GM12801 (cell line): ENCODE measurements around the gene DCST2.

Source experiments
- TF ChIP-seq, protein P1 (sequence below): IDR thresholded peaks from one replicate; pipeline ENCODE4 v1.5.1; 2011; ENCODE audit warnings: control low read depth; ENCODE audit not compliant: insufficient read length; ENCODE audit errors: extremely low read depth

Gene DCST2

DNA sequence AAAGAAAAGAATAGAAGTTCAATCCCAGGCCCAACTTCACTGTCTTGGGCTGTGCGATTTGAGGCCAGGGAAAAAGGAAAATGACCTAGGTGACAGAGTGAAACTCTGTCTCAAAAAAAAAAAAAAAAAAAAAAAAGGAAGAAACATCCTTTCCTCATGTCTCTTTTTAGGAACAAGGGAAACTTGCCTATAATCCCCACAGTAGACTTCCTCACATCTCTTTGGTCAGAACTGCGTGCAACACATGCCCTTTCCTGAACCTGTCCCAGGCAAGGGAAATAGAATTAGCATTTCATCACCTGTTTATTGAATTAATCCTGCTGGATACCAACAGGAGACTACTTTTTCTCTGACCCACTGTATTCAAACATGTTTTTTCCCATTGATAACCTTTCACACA is 2.4 kb upstream of the DCST2 start:
- TF ChIP-seq, protein P1, sequence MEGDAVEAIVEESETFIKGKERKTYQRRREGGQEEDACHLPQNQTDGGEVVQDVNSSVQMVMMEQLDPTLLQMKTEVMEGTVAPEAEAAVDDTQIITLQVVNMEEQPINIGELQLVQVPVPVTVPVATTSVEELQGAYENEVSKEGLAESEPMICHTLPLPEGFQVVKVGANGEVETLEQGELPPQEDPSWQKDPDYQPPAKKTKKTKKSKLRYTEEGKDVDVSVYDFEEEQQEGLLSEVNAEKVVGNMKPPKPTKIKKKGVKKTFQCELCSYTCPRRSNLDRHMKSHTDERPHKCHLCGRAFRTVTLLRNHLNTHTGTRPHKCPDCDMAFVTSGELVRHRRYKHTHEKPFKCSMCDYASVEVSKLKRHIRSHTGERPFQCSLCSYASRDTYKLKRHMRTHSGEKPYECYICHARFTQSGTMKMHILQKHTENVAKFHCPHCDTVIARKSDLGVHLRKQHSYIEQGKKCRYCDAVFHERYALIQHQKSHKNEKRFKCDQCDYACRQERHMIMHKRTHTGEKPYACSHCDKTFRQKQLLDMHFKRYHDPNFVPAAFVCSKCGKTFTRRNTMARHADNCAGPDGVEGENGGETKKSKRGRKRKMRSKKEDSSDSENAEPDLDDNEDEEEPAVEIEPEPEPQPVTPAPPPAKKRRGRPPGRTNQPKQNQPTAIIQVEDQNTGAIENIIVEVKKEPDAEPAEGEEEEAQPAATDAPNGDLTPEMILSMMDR, result no peak

DNA sequence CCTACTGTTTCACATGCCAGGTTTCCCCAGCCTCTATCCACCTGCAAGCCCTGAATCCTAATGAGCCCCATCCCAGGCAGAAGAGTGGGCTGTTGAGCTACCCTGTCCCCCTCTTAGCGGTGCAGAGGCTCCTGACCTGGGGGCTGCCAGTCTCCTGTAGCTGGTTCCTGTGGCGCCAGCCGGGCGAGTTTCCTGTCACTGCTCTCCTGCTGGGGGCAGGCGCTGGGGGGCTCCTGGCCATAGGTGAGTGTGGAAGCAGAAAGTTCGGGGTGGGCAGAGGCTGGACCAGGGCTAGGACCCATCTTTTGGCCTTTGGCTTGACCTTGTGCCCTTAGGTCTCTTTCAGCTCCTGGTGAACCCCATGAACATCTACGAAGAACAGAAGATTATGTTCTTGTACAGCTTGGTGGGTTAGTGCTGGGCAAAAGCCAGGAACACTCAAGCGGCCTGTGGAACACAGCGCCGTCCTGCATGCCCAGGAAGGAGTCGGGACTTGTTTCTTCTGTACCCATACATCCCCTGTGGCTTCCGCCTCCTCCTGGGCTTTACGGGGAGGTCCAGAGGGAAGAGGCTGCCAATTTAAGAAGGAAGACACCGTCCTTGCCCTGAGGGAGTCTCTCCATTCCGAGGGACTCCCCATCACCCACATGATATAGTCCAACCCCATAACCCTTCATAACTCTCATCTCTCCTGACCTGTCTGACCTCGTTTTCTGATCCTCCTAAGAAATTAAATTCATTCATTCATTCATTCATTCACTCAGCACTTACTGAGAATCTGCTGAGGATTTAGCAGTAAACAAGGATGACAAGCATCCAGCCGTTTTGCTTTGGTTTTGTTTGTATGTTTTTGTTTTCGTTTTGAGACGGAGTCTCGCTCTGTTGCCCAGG is 982 bp upstream of the DCST2 start:
- TF ChIP-seq, protein P1, result no peak

DNA sequence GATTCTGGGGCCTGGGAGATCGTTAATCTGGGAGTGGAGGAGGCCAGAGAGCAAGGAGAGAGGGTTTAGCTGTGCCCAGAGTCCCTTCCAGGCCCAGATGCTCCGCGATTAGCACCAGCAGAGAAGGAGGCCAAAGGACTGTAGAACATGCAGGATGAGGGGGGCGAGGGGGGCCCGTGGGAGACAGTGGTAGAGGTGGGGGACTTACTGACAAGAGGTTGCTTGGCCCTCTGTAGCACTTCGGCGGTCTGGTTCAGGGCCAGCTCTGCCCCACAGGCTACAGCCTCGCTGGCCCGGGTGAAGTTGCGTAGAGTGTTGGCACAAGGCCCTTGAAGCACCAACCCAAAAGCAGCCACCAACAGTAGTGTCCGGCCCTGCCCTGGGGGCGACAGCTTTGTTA is 695 bp downstream of the DCST2 start:
- TF ChIP-seq, protein P1, result no peak

DNA sequence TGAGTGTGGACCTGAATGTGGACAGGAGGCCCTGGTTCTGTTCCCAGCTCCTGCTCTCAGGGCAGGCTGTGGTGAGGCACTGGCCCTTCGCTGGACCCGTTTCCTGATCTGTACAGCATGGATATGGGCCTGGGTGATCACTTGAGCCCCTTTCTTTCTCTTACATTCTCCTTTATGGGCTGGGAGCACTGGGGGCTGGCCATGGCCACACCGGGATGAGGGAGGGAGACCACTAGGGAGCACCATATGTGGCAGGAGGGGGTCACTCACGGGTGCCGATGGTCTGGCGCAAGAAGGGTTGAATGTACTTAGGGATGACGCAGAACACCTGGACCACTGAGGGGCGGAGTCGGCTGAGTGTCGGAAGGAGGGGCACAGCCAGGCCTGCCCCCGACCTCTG is 2.7 kb downstream of the DCST2 start:
- TF ChIP-seq, protein P1, result no peak

DNA sequence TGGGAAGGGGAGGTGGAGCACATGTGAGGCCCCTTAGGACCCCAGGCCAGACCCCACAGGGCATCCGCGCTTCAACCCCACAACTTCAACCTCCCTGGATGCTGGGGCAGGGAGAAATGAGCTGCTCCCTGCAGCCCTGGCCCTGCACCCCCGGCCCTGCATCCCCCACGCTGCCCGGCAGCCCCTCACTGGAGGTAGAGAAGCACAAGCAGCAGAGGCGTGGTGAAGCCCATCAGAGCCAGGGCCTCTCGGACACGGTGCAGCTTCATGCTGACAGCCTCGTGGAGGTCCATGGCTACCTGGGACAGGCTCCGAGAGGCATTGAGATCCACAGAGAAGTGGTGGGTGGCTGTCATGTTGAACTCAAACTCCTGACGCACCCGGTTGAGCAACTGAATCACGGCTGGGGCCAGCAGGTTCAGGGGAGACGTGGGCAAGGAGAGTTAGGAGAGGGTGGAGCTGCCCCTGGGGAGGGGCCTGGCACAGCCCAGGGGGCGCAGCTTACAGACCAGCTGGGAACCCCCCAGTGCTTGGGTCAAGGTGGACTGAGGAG is 3.3 kb downstream of the DCST2 start:
- TF ChIP-seq, protein P1, result no peak

DNA sequence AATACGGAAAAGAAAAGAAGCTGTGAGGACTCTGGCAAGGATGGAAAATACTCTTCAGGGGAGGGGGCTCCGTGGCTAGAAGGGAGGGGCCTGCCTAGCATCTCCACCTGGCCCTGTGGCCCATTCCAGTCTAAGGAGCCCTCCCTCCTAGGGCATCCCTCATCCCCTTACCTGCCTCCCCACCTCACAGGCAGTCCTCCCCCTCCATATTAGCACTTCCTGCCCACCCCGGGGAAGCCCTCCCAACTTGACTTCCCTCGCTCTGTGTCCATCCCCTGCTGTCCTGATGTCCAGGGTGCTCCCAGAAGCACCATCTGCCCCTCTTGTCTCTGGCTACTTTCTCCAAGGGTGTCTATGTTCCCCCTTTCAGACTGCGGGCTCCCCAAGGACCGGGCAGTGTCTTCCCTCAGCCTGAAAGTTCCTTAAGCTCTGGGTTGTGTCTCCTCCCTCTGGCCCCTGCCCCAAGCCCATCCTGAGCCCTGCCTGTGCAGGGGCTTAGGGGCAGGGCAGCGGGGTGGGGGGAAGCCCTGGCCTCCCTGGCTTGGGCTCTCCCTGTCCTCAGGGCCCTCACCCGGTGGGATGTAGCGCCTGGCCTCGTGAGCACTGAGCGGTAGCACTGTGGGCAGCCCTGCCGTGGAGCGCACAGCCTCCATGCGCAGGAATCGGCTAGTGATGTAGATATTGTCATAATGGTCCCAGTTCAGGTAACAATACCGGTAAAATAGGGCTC is 3.9 kb downstream of the DCST2 start:
- TF ChIP-seq, protein P1, result no peak

DNA sequence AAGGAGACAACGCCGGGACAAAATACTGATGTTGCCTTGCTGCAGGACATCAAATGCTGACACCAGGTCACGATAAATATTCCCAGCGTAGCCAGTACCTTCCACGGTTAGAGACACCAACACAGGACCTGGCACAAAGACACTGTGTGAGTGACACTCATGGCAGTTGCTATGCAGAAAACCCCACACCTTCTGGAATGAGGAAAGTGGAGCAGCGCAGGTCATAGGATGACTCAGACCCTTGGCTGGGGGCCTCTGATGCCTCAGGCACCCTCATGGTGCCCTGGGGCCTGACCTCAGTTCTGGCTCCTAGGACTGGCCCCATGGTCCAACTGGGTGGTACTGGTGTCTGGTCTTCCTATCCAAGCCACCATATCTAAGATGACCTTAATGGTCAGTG is 7.0 kb downstream of the DCST2 start:
- TF ChIP-seq, protein P1, result no peak
